ENCODE data around the gene DNMT3A.

DNA sequence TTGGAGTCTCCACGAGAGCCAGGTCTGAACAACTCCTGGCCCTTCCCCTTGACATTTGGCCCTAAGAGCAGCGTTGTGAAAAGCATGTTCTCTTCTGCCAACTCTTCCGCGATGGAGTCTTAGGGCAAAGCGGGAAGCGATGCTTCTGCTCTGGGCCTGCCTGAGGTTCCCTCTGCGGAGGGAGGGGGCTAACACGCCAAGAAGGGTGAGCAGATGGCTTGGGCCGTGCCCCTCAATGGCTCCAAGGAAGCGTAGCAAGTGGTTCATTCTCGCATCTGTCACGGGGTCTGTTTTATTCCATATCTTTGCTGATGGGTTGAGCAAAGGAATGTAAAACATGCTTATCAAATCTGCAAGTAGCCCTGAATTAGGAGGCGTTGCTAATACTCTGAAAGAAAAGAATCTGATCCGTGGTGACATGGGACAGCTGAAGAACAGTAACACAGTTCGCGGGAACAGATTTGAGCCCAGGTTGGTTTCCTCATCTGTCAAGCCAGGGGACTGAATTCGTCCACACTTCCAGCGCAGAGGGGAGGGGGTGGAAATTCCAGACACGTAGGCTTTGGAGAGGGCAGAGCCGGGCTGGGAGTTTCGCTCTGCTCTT lies 38.0 kb downstream of the DNMT3A start:
- TF ChIP-seq, protein P1, sequence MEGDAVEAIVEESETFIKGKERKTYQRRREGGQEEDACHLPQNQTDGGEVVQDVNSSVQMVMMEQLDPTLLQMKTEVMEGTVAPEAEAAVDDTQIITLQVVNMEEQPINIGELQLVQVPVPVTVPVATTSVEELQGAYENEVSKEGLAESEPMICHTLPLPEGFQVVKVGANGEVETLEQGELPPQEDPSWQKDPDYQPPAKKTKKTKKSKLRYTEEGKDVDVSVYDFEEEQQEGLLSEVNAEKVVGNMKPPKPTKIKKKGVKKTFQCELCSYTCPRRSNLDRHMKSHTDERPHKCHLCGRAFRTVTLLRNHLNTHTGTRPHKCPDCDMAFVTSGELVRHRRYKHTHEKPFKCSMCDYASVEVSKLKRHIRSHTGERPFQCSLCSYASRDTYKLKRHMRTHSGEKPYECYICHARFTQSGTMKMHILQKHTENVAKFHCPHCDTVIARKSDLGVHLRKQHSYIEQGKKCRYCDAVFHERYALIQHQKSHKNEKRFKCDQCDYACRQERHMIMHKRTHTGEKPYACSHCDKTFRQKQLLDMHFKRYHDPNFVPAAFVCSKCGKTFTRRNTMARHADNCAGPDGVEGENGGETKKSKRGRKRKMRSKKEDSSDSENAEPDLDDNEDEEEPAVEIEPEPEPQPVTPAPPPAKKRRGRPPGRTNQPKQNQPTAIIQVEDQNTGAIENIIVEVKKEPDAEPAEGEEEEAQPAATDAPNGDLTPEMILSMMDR (IDR thresholded peaks at IDR 0.05), result no peak
- TF ChIP-seq POLR2AphosphoS5 (IDR thresholded peaks at IDR 0.05) (no peak), POLR2A (IDR thresholded peaks at IDR 0.05) (no peak)

All from stomach (tissue), 4 donors.